DMS153 treated with DMSO at 0.1 percent for 48 hours (cell line): ENCODE measurements around the gene ARID4A.
"Not testable (repeated sequence)": the region's sequence is repeated elsewhere in the genome, so short reads cannot be mapped to it uniquely, and the experiment has no call there.

ENCODE experiments used
- DNase-seq: peaks from one replicate; lab custom pipeline; 2025; ENCODE audit not compliant: unreplicated experiment; lab: John Stamatoyannopoulos, UW

Gene ARID4A

GRCh38 chr14:58356268-58356667 lies 57.9 kb downstream of the ARID4A start:
- no peak for DNase-seq

GRCh38 chr14:58362272-58362671 lies 63.9 kb downstream of the ARID4A start:
- DNase-seq: not testable (repeated sequence)

- peak; percentile 55 for DNase-seq
These were observed 64.5 kb downstream of the ARID4A start for GRCh38 chr14:58362798-58363412.

GRCh38 chr14:58364316-58364715 lies 66.0 kb downstream of the ARID4A start:
- DNase-seq: no peak

- no peak for DNase-seq
These were observed 68.9 kb downstream of the ARID4A start for GRCh38 chr14:58367296-58367695.

- DNase-seq: no peak
These were observed 70.6 kb downstream of the ARID4A start for GRCh38 chr14:58368956-58369355.

- DNase-seq: no peak
These were observed 78.4 kb downstream of the ARID4A start for GRCh38 chr14:58376791-58377190.

- DNase-seq: no peak
These were observed 92.5 kb downstream of the ARID4A start for GRCh38 chr14:58390830-58391229.

GRCh38 chr14:58395562-58395811 lies 97.1 kb downstream of the ARID4A start:
- DNase-seq: no peak

GRCh38 chr14:58395812-58396788 lies 97.7 kb downstream of the ARID4A start, which contains the start of gene TOMM20L:
TSS of gene TOMM20L (plus strand) at chr14:58395930. CDS start at chr14:58395958, 28 bp downstream.
- DNase-seq: peak; percentile 40

GRCh38 chr14:58397156-58397555 lies 98.8 kb downstream of the ARID4A start:
- DNase-seq: no peak

- DNase-seq: no peak
These were observed 100.1 kb downstream of the ARID4A start for GRCh38 chr14:58398495-58398894.

- no peak for DNase-seq
These were observed 100.5 kb downstream of the ARID4A start for GRCh38 chr14:58398895-58399294.

- DNase-seq: no peak
These were observed 103.2 kb downstream of the ARID4A start for GRCh38 chr14:58401587-58401986.

- no peak for DNase-seq
These were observed 110.4 kb downstream of the ARID4A start for GRCh38 chr14:58408681-58409215.

- no peak for DNase-seq
These were observed 116.5 kb downstream of the ARID4A start for GRCh38 chr14:58414845-58415244.

- no peak for DNase-seq
These were observed 117.5 kb downstream of the ARID4A start for GRCh38 chr14:58415636-58416547.

- DNase-seq: not testable (repeated sequence)
These were observed 118.6 kb downstream of the ARID4A start for GRCh38 chr14:58416934-58417333.
